Stimulated activated CD8-positive, alpha-beta memory T cell treated with anti-CD3 and anti-CD28 coated beads, Interleukin-2, amount 100 ng/mL, for 48 hours (primary cell): ENCODE measurements around the gene VAV1.
"Not testable (repeated sequence)": the region's sequence is repeated elsewhere in the genome, so short reads cannot be mapped to it uniquely, and the experiment has no call there.

Experiments
- DNase-seq, 2 donors: peaks; one replicate each; pipeline ENCODE4 v3.0.0-alpha.2; 2020; ENCODE audit warnings: low read depth in 2 of 2

The VAV1 gene

GRCh38 chr19:6851359-6851758 is 78.9 kb downstream of the VAV1 start:
- DNase-seq = no peak

- DNase-seq = no peak
Measured at GRCh38 chr19:6852001-6852400, 79.5 kb downstream of the VAV1 start.

- no peak for DNase-seq
Measured at GRCh38 chr19:6853868-6854267, 81.4 kb downstream of the VAV1 start.

- no peak for DNase-seq
Measured at GRCh38 chr19:6854758-6855157, 82.2 kb downstream of the VAV1 start.

GRCh38 chr19:6856749-6857372 is 84.4 kb downstream of the VAV1 start:
- no peak for DNase-seq

- DNase-seq = no peak
Measured at GRCh38 chr19:6861683-6862286, 89.3 kb downstream of the VAV1 start.

- peak; percentile 81 to 87 for DNase-seq
Measured at GRCh38 chr19:6862673-6863078, 90.2 kb downstream of the VAV1 start.

GRCh38 chr19:6864325-6864940 is 91.9 kb downstream of the VAV1 start:
- DNase-seq = no peak

GRCh38 chr19:6865849-6866248 is 93.3 kb downstream of the VAV1 start:
- DNase-seq = no peak

GRCh38 chr19:6866741-6867151 is 94.2 kb downstream of the VAV1 start:
- no peak for DNase-seq

GRCh38 chr19:6868351-6868750 is 95.8 kb downstream of the VAV1 start:
- DNase-seq = no peak

GRCh38 chr19:6869151-6869882 is 96.8 kb downstream of the VAV1 start:
- not testable (repeated sequence) for DNase-seq

- no peak for DNase-seq
Measured at GRCh38 chr19:6873708-6874431, 101.4 kb downstream of the VAV1 start.

- no peak for DNase-seq
Measured at GRCh38 chr19:6875218-6875617, 102.7 kb downstream of the VAV1 start.

- DNase-seq = no peak
Measured at GRCh38 chr19:6876748-6877147, 104.2 kb downstream of the VAV1 start.

GRCh38 chr19:6877766-6878165 is 105.3 kb downstream of the VAV1 start:
- DNase-seq = no peak

GRCh38 chr19:6886277-6886897 is 113.9 kb downstream of the VAV1 start:
- no peak for DNase-seq

- DNase-seq = peak in 1 of 2 donors; percentile 7
Measured at GRCh38 chr19:6887316-6887715, 114.8 kb downstream of the VAV1 start, which contains the start of gene ADGRE1. Gene ADGRE1, plus strand, starts transcription at chr19:6887579. Its CDS starts 30 bp downstream, at chr19:6887609.

- no peak for DNase-seq
Measured at GRCh38 chr19:6888967-6889366, 116.5 kb downstream of the VAV1 start.

GRCh38 chr19:6890401-6890913 is 117.9 kb downstream of the VAV1 start:
- DNase-seq = no peak

GRCh38 chr19:6890938-6891337 is 118.4 kb downstream of the VAV1 start:
- DNase-seq = peak in 1 of 2 donors; percentile 11
